Esophagus muscularis mucosa (tissue), 4 donors: ENCODE measurements around the gene WDHD1. TPM values are rescaled to one million over a fixed set of nuclear protein-coding genes. Genes with fewer than 3 reads are reported as not detected.
"Not testable (repeated sequence)": the region's sequence is repeated elsewhere in the genome, so short reads cannot be mapped to it uniquely, and the experiment has no call there.

Experiments used
- DNase-seq: peaks from one replicate; pipeline ENCODE4 v3.0.0-alpha.2; 2017; ENCODE audit errors: extremely low spot score
- H3K27ac ChIP-seq, 4 donors: fragments of 200-600 bp; sonication (generic); replicated peaks in 1 of 4; 1 replicate in 3 of 4; 2 replicates in 1 of 4; pipeline ENCODE4 v1.5.1; 2016 to 2019; ENCODE audit warnings: mild to moderate bottlenecking in 1 of 4
- H3K27me3 ChIP-seq, 4 donors: fragments of 200-600 bp; sonication (generic); one replicate each; pipeline versions ENCODE4 v1.5.1 to v1.6.0; 2016 to 2019
- H3K36me3 ChIP-seq, 4 donors: fragments of 200-600 bp; sonication (generic); one replicate each; pipeline ENCODE4 v1.5.1; 2016 to 2019
- H3K4me1 ChIP-seq, 4 donors: fragments of 200-600 bp; sonication (generic); one replicate each; pipeline ENCODE4 v1.5.1; 2016 to 2019
- H3K4me3 ChIP-seq, 4 donors: fragments of 200-600 bp; sonication (generic); 1 replicate in 2 of 4; 2 replicates in 2 of 4; pipeline ENCODE4 v1.5.1; 2016 to 2019; ENCODE audit warnings: mild to moderate bottlenecking in 4 of 4, moderate library complexity in 1 of 4
- H3K9me3 ChIP-seq, 4 donors: fragments of 200-600 bp; sonication (generic); 1 replicate in 3 of 4; 2 replicates in 1 of 4; pipeline ENCODE4 v1.5.1; 2016 to 2019
- CTCF ChIP-seq, 3 experiments: fragments of 200-600 bp in 2 of 3; fragments of 450-650 bp in 1 of 3; sonication (generic) in 2 of 3; IDR thresholded peaks; one replicate each; pipeline ENCODE4 v1.5.1; 2017 to 2019; ENCODE audit warnings: antibody characterized with exemption in 3 of 3, mild to moderate bottlenecking in 2 of 3, moderate library complexity in 1 of 3
- EP300 ChIP-seq: sonication (generic); formaldehyde crosslinking; IDR thresholded peaks from one replicate; pipeline ENCODE4 v1.6.1; 2017; ENCODE audit warnings: antibody characterized with exemption
- POLR2A ChIP-seq: fragments of 450-650 bp; IDR thresholded peaks from one replicate; pipeline ENCODE4 v1.6.1; 2017; ENCODE audit warnings: antibody characterized with exemption, moderate library complexity, mild to moderate bottlenecking, low read depth
- POLR2AphosphoS5 ChIP-seq, 2 donors: sonication (generic); formaldehyde crosslinking; IDR thresholded peaks; one replicate each; pipeline ENCODE4 v1.6.1; 2017; ENCODE audit warnings: antibody characterized with exemption in 2 of 2
- WGBS: methylation state at CpG from one replicate; pipeline ENCODE4 v1.1.5; 2018; 5-methylcytosine and 5-hydroxymethylcytosine counted together
- intact Hi-C: fragments of 100-400 bp; cut with DNase I; formaldehyde crosslinking; loops from one replicate; pipeline ENCODE4 v1.15.1; 2023
- total RNA-seq, 4 donors: library from RNA; depleted of rRNA; stranded (reverse); fragments of >200 nt; gene quantifications; one replicate each; pipeline versions ENCODE4 v1.1.0 to v1.2.1, GENCODE V29; 2016

Gene WDHD1
- total RNA-seq, 4 donors from 2014 or later, result 1.1 to 4.2 (median 1.4) TPM

- Histone ChIP-seq H3K4me1 (no peaks in the 10 kb centered on the region), H3K36me3 (no peaks in the 10 kb centered on the region), H3K27me3 (no peaks in the 10 kb centered on the region), H3K4me3 (no peak overlapping the region), H3K9me3 (no peaks in the 10 kb centered on the region), H3K27ac (no peak overlapping the region)
- 80% methylated on average over 3 of the region's 3 CpGs for WGBS
- no peak for DNase-seq
- TF ChIP-seq CTCF (IDR thresholded peaks at IDR 0.05), result no peak
- no peak for TF ChIP-seq POLR2A
- TF ChIP-seq POLR2AphosphoS5 (IDR thresholded peaks at IDR 0.05), result no peak
- no peak for TF ChIP-seq EP300
- intact Hi-C loops, result no loop called here
Observed at GRCh38 chr14:54975856-54976255, 51.0 kb downstream of the WDHD1 start.

GRCh38 chr14:54974788-54975414 is 52.0 kb downstream of the WDHD1 start:
- DNase-seq, result no peak
- H3K4me1 ChIP-seq, result no peaks in the 10 kb centered on the region
- intact Hi-C loops, result no loop called here

GRCh38 chr14:54967496-54967895 is 59.4 kb downstream of the WDHD1 start:
- DNase-seq, result no peak
- Histone ChIP-seq H3K27ac (no peak overlapping the region), H3K27me3 (no peaks in the 10 kb centered on the region), H3K36me3 (no peaks in the 10 kb centered on the region), H3K9me3 (no peaks in the 10 kb centered on the region), H3K4me3 (no peak overlapping the region), H3K4me1 (no peaks in the 10 kb centered on the region)
- WGBS, result 98% methylated on average over 4 of the region's 4 CpGs
- intact Hi-C loops, result no loop called here
- TF ChIP-seq POLR2AphosphoS5 (IDR thresholded peaks at IDR 0.05) (no peak), CTCF (IDR thresholded peaks at IDR 0.05) (no peak), POLR2A (no peak), EP300 (no peak)

More at GRCh38 chr14:54974788-54975414, 52.0 kb downstream of the WDHD1 start:
- no peaks in the 10 kb centered on the region for H3K36me3 ChIP-seq
- H3K4me3 ChIP-seq, result no peak overlapping the region
- H3K9me3 ChIP-seq, result no peaks in the 10 kb centered on the region
- no peak overlapping the region for H3K27ac ChIP-seq
- H3K27me3 ChIP-seq, result no peaks in the 10 kb centered on the region
- 92% methylated on average over 5 of the region's 5 CpGs for WGBS
- TF ChIP-seq POLR2A, result no peak
- no peak for TF ChIP-seq POLR2AphosphoS5 (IDR thresholded peaks at IDR 0.05)
- no peak for TF ChIP-seq CTCF (IDR thresholded peaks at IDR 0.05)
- no peak for TF ChIP-seq EP300

GRCh38 chr14:54955143-54955542 is 71.8 kb downstream of the WDHD1 start:
- H3K27ac ChIP-seq, result no peak overlapping the region
- TF ChIP-seq EP300 (no peak), POLR2AphosphoS5 (IDR thresholded peaks at IDR 0.05) (no peak), POLR2A (no peak), CTCF (IDR thresholded peaks at IDR 0.05) (no peak)
- H3K4me1 ChIP-seq, result no peaks in the 10 kb centered on the region
- H3K27me3 ChIP-seq, result no peaks in the 10 kb centered on the region
- H3K4me3 ChIP-seq, result no peak overlapping the region
- no peaks in the 10 kb centered on the region for H3K9me3 ChIP-seq
- intact Hi-C loops, result no loop called here
- DNase-seq, result no peak
- no peaks in the 10 kb centered on the region for H3K36me3 ChIP-seq

- H3K27ac ChIP-seq, DNase-seq, H3K36me3 ChIP-seq, H3K4me1 ChIP-seq, H3K9me3 ChIP-seq, H3K4me3 ChIP-seq, intact Hi-C loops, H3K27me3 ChIP-seq: not testable (repeated sequence)
- WGBS, result 98% methylated on average over 3 of the region's 3 CpGs
Observed at GRCh38 chr14:54953609-54954008, 73.3 kb downstream of the WDHD1 start.

- H3K4me3 ChIP-seq, DNase-seq, H3K4me1 ChIP-seq, H3K9me3 ChIP-seq, intact Hi-C loops, H3K27me3 ChIP-seq, H3K27ac ChIP-seq, H3K36me3 ChIP-seq: not testable (repeated sequence)
- 90% methylated on average over 1 of the region's 1 CpG for WGBS
Observed at GRCh38 chr14:54952803-54953202, 74.1 kb downstream of the WDHD1 start.
